ENCODE measurements around the gene ACKR2. TPM values are rescaled to one million over a fixed set of nuclear protein-coding genes. Genes with fewer than 3 reads are reported as not detected.

The ACKR2 gene
- total RNA-seq, 1 donor from 2014 or later, result 1.2 TPM

- Mint-ChIP-seq H3K27ac (no peak overlapping the region), H3K36me3 (no peaks in the 10 kb centered on the region), H3K4me1 (peaks cover 11% of the 10 kb centered on the region), H3K27me3 (ENCODE audit: low read depth) (peaks cover 2% of the 10 kb centered on the region), H3K9me3 (peaks cover 4% of the 10 kb centered on the region), H3K4me3 (no peak overlapping the region)
- no peak for TF ChIP-seq CTCF (IDR thresholded peaks at IDR 0.05; ENCODE audit: unreplicated experiment)
- DNase-seq (ENCODE audit: low spot score in 2 of 2, unreplicated experiment in 2 of 2), result no peak
Measured at GRCh38 chr3:42853739-42854302, 44.6 kb downstream of the ACKR2 start.

- H3K27me3 Mint-ChIP-seq (ENCODE audit: low read depth), result peaks cover 5% of the 10 kb centered on the region
- no peak for DNase-seq (ENCODE audit: low spot score in 2 of 2, unreplicated experiment in 2 of 2)
- TF ChIP-seq CTCF (IDR thresholded peaks at IDR 0.05; ENCODE audit: unreplicated experiment), result no peak
- H3K4me3 Mint-ChIP-seq, result no peak overlapping the region
- H3K4me1 Mint-ChIP-seq, result peaks cover 11% of the 10 kb centered on the region
- peaks cover 11% of the 10 kb centered on the region for H3K9me3 Mint-ChIP-seq
- no peaks in the 10 kb centered on the region for H3K36me3 Mint-ChIP-seq
- H3K27ac Mint-ChIP-seq, result no peak overlapping the region
Measured at GRCh38 chr3:42855219-42855546, 45.9 kb downstream of the ACKR2 start.

DNA sequence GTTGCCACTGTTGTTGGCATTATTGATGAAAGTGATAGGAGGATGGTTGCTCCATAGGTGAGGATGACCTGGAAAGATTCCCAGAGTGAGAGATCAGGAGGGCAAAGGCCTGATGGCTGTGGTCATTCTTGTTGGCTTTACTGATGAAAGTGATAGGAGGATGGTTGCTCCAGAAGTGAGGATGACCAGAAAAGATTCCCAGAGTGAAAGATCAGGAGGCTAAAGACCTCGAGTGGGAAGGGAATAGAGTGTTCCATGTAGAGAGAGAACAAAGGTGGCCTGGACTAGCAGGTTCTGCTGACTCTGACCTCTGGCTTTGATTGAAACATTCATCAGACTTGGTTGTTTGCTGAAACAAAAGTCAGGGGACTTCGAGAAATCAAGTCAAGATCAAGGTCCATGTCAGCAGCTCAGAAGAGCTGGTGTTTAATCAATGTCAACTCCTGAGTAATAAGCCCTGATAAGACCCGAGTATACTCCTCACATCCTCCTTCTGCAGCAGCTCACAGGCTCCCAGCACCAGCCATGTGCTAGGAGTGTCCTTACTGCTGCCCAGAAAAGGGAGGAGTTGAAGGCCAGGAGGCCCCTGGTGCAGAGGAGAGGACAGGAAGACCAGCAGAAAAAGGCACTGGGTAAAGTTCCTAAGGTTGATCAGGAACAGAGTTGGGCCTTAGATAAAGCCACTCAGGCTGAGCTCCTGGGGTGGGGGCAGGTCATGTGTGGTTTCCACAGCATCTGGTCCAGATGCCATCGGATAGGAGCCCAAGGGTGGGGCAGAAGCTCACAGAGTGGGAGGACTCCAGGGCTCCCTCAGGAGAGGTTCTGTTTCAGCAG, 46.5 kb downstream of the ACKR2 start:
- peaks cover 17% of the 10 kb centered on the region for H3K9me3 Mint-ChIP-seq
- DNase-seq (ENCODE audit: low spot score in 2 of 2, unreplicated experiment in 2 of 2), result no peak
- no peak overlapping the region for H3K27ac Mint-ChIP-seq
- no peak for TF ChIP-seq CTCF (IDR thresholded peaks at IDR 0.05; ENCODE audit: unreplicated experiment)
- peaks cover 11% of the 10 kb centered on the region for H3K4me1 Mint-ChIP-seq
- H3K27me3 Mint-ChIP-seq (ENCODE audit: low read depth), result peaks cover 7% of the 10 kb centered on the region
- H3K36me3 Mint-ChIP-seq, result no peaks in the 10 kb centered on the region
- no peak overlapping the region for H3K4me3 Mint-ChIP-seq

GRCh38 chr3:42856544-42856943, 47.3 kb downstream of the ACKR2 start:
- H3K27ac Mint-ChIP-seq, result no peak overlapping the region
- peaks cover 22% of the 10 kb centered on the region for H3K9me3 Mint-ChIP-seq
- no peak for TF ChIP-seq CTCF (IDR thresholded peaks at IDR 0.05; ENCODE audit: unreplicated experiment)
- H3K4me3 Mint-ChIP-seq, result no peak overlapping the region
- no peak for DNase-seq (ENCODE audit: low spot score in 2 of 2, unreplicated experiment in 2 of 2)
- H3K36me3 Mint-ChIP-seq, result no peaks in the 10 kb centered on the region
- H3K4me1 Mint-ChIP-seq, result peaks cover 11% of the 10 kb centered on the region
- peaks cover 13% of the 10 kb centered on the region for H3K27me3 Mint-ChIP-seq (ENCODE audit: low read depth)

DNA sequence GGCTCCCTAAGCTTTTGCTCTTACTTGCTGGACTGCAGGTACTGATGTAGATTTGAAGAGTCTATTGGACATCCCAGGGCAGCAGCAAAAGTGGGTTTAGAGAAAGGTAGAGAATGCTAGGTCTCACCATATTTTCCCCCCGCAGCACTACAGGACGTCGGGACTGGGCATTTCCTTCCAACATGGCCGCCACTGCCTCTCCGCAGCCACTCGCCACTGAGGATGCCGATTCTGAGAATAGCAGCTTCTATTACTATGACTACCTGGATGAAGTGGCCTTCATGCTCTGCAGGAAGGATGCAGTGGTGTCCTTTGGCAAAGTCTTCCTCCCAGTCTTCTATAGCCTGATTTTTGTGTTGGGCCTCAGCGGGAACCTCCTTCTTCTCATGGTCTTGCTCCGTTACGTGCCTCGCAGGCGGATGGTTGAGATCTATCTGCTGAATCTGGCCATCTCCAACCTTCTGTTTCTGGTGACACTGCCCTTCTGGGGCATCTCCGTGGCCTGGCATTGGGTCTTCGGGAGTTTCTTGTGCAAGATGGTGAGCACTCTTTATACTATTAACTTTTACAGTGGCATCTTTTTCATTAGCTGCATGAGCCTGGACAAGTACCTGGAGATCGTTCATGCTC, 55.2 kb downstream of the ACKR2 start:
- DNase-seq (ENCODE audit: low spot score in 2 of 2, unreplicated experiment in 2 of 2), result no peak
- no peak for TF ChIP-seq CTCF (IDR thresholded peaks at IDR 0.05; ENCODE audit: unreplicated experiment)
- H3K36me3 Mint-ChIP-seq, result no peaks in the 10 kb centered on the region
- peaks cover 25% of the 10 kb centered on the region for H3K27me3 Mint-ChIP-seq (ENCODE audit: low read depth)
- no peaks in the 10 kb centered on the region for H3K4me1 Mint-ChIP-seq
- H3K9me3 Mint-ChIP-seq, result peaks cover 19% of the 10 kb centered on the region
- no peak overlapping the region for H3K27ac Mint-ChIP-seq
- no peak overlapping the region for H3K4me3 Mint-ChIP-seq

Measured in mesothelial cell of epicardium (in vitro differentiated cells).